HepG2 (cell line): ENCODE results near the gene SERTAD3. TPM values are rescaled to one million over a fixed set of nuclear protein-coding genes. Genes with fewer than 3 reads are reported as not detected.

ENCODE experiments used
- ATAC-seq: fragments of 200-7000 bp; cut with Tn5 transposase; 3 replicates; pipeline ENCODE4 v1.9.1; 2020; ENCODE audit warnings: mild to moderate bottlenecking, moderate library complexity
- BruUV-seq: library from RNA; stranded (reverse); fragments of 400-500 nt; replicated peaks from 2 replicates; lab custom pipeline; 2021; lab: Mats Ljungman, UMichigan
- CTCF ChIA-PET: fragments of 300-600 bp; formaldehyde crosslinking; extraction: SDS; loops from one replicate; lab custom pipeline; 2021; ENCODE audit warnings: low total read pairs, inconsistent platforms, low intra/inter-chr PET ratio; lab: Yijun Ruan, JAX
- POLR2A ChIA-PET: fragments of 350-600 bp; sonication (Branson Sonifier 250); formaldehyde crosslinking; loops from one replicate; lab custom pipeline; 2020; ENCODE audit warnings: antibody characterized with exemption, inconsistent platforms; lab: Yijun Ruan, JAX
- DNase-seq: peaks from one replicate; pipeline ENCODE4 v3.0.0-alpha.2; 2015; ENCODE audit warnings: low spot score
- FAIRE-seq: peaks from 3 replicates; lab custom pipeline; 2011; peaks lifted over from hg19 to GRCh38; lab: Jason Lieb, UNC
- H2AFZ ChIP-seq: one replicate; pipeline ENCODE4 v1.6.1; 2011; ENCODE audit warnings: low read length, inconsistent platforms
- H3K27ac ChIP-seq: fragments of 300-600 bp; 3 replicates; pipeline ENCODE4 v1.8.0; 2011; ENCODE audit warnings: mixed run types, mild to moderate bottlenecking, mixed read lengths, low read length, inconsistent platforms; ENCODE audit not compliant: insufficient read depth; ENCODE audit errors: extremely low read length
- H3K27me3 ChIP-seq, 2 experiments: fragments of 200-600 bp in 1 of 2; 2 replicates in 1 of 2; 3 replicates in 1 of 2; pipeline versions ENCODE4 v1.6.0 to v1.8.0; 2011; ENCODE audit warnings: low read length in 2 of 2, mild to moderate bottlenecking in 2 of 2, moderate library complexity in 2 of 2, inconsistent platforms in 1 of 2; ENCODE audit not compliant: insufficient read depth in 2 of 2, control insufficient read depth in 1 of 2
- H3K36me3 ChIP-seq, 2 experiments: fragments of 200-600 bp in 1 of 2; replicated peaks in 1 of 2; 2 replicates in 1 of 2; 3 replicates in 1 of 2; pipeline versions ENCODE4 v1.5.1 to v1.8.0; 2011; ENCODE audit warnings: low read length in 2 of 2, inconsistent platforms in 1 of 2; ENCODE audit not compliant: insufficient read depth in 2 of 2, control insufficient read depth in 1 of 2
- H3K4me1 ChIP-seq: 2 replicates; pipeline ENCODE4 v1.5.1; 2012; ENCODE audit warnings: low read length, inconsistent platforms; ENCODE audit not compliant: insufficient read depth
- H3K4me2 ChIP-seq: 2 replicates; pipeline ENCODE4 v1.6.0; 2011; ENCODE audit warnings: low read depth, low read length, inconsistent platforms
- H3K4me3 ChIP-seq, 3 experiments: fragments of 200-600 bp in 1 of 3; sonication (generic), shearing (Covaris generic) in 1 of 3; replicated peaks in 1 of 3; 2 replicates each; pipeline ENCODE4 v1.5.1; 2011 to 2016; ENCODE audit warnings: low read length in 3 of 3, inconsistent platforms in 2 of 3, low read depth in 2 of 3, mild to moderate bottlenecking in 2 of 3, control low read depth in 1 of 3, mixed read lengths in 1 of 3; ENCODE audit not compliant: insufficient read depth in 1 of 3
- H3K79me2 ChIP-seq: one replicate; pipeline ENCODE4 v1.6.1; 2011; ENCODE audit warnings: low read length, inconsistent platforms; ENCODE audit not compliant: insufficient read depth
- H3K9ac ChIP-seq: 2 replicates; pipeline ENCODE4 v1.6.0; 2011; ENCODE audit warnings: mild to moderate bottlenecking, low read depth, low read length, inconsistent platforms; ENCODE audit not compliant: insufficient read depth
- H3K9me3 ChIP-seq: 2 replicates; pipeline ENCODE4 v1.5.1; 2012; ENCODE audit warnings: mild to moderate bottlenecking, low read length
- H4K20me1 ChIP-seq: 2 replicates; pipeline ENCODE4 v1.6.0; 2011; ENCODE audit warnings: inconsistent platforms, mild to moderate bottlenecking, low read length, moderate library complexity; ENCODE audit not compliant: insufficient read depth
- CC2D1A ChIP-seq: sonication (generic); formaldehyde crosslinking; IDR thresholded peaks from 2 replicates; pipeline ENCODE4 v1.8.1; 2023; ENCODE audit warnings: mild to moderate bottlenecking, missing genetic modification reagents
- FOXA3 ChIP-seq: IDR thresholded peaks from 2 replicates; pipeline ENCODE4 v1.6.1; 2016; ENCODE audit warnings: missing genetic modification reagents, missing compliant biosample characterization
- HIVEP1 ChIP-seq: sonication (generic); formaldehyde crosslinking; IDR thresholded peaks from 2 replicates; pipeline ENCODE4 v1.4.0; 2020; ENCODE audit warnings: mild to moderate bottlenecking, missing genetic modification reagents
- HNF4G ChIP-seq, 2 experiments: sonication (generic) in 1 of 2; formaldehyde crosslinking in 1 of 2; IDR thresholded peaks; 2 replicates each; pipeline versions ENCODE4 v1.4.0 to v1.6.1; 2011 to 2020; ENCODE audit warnings: borderline replicate concordance in 2 of 2, low read depth in 2 of 2, mild to moderate bottlenecking in 2 of 2, low read length in 1 of 2, missing genetic modification reagents in 1 of 2, moderate library complexity in 1 of 2
- MBD4 ChIP-seq: IDR thresholded peaks from 2 replicates; pipeline ENCODE4 v1.6.1; 2012; ENCODE audit warnings: low read length, inconsistent platforms, borderline replicate concordance
- NFE2 ChIP-seq: sonication (generic); formaldehyde crosslinking; IDR thresholded peaks from 2 replicates; pipeline ENCODE4 v1.4.0; 2020; ENCODE audit warnings: missing genetic modification reagents
- NKX3-1 ChIP-seq: sonication (generic); formaldehyde crosslinking; IDR thresholded peaks from 2 replicates; pipeline ENCODE4 v1.5.0; 2020; ENCODE audit warnings: missing genetic modification reagents
- PTBP1 ChIP-seq: fragments of 200-400 bp; formaldehyde crosslinking; IDR thresholded peaks from 2 replicates; pipeline ENCODE4 v1.6.1; 2018; ENCODE audit warnings: low read length, low read depth; ENCODE audit not compliant: poor library complexity, severe bottlenecking
- SAP130 ChIP-seq: IDR thresholded peaks from 2 replicates; pipeline ENCODE4 v1.6.1; 2016; ENCODE audit warnings: low read depth
- ZNF282 ChIP-seq: fragments of 450-650 bp; IDR thresholded peaks from 2 replicates; pipeline ENCODE4 v1.6.1; 2018; ENCODE audit not compliant: partially characterized antibody
- ZNF331 ChIP-seq: sonication (generic); formaldehyde crosslinking; IDR thresholded peaks from 2 replicates; pipeline ENCODE4 v1.4.0; 2020; ENCODE audit warnings: missing genetic modification reagents
- ZNF432 ChIP-seq: sonication (generic); formaldehyde crosslinking; IDR thresholded peaks from 2 replicates; pipeline ENCODE4 v1.5.0; 2020; ENCODE audit warnings: missing genetic modification reagents, mild to moderate bottlenecking, borderline replicate concordance
- ZNF747 ChIP-seq: sonication (generic); formaldehyde crosslinking; IDR thresholded peaks from 2 replicates; pipeline ENCODE4 v1.8.1; 2023; ENCODE audit warnings: missing genetic modification reagents, mild to moderate bottlenecking, borderline replicate concordance
- ZNF773 ChIP-seq: sonication (generic); formaldehyde crosslinking; IDR thresholded peaks from 2 replicates; pipeline ENCODE4 v1.4.0; 2020; ENCODE audit warnings: missing genetic modification reagents, borderline replicate concordance
- WGBS: methylation state at CpG from one replicate; pipeline ENCODE4 v1.1.6; 2017; ENCODE audit warnings: low lambda C conversion rate; 5-methylcytosine and 5-hydroxymethylcytosine counted together
- in situ Hi-C: cut with HindIII; loops from 2 replicates; pipeline ENCODE4 v1.10.0; 2017; ENCODE audit warnings: low pct_unique_long_range_greater_than_20kb; ENCODE audit not compliant: extremely low pct_ligation_motif_present
- intact Hi-C: fragments of 100-400 bp; cut with micrococcal nuclease; formaldehyde crosslinking; loops from one replicate; pipeline ENCODE4 v1.10.0; 2022; ENCODE audit not compliant: unreplicated experiment
- polyA plus RNA-seq, 8 experiments: library from polyadenylated mRNA; depleted of rRNA in 3 of 8; stranded (reverse) in 7 of 8; unstranded in 1 of 8; fragments of >200 nt; fragmentation: Illumina TruSeq in 4 of 8; extraction: Trizol in 4 of 8; gene quantifications; 2 replicates each; pipeline versions ENCODE4 v1.2.1 to v1.2.3, GENCODE V29; 2011 to 2016; ENCODE audit warnings: low read depth in 4 of 8, missing spikeins in 1 of 8, mixed read lengths in 1 of 8; ENCODE audit not compliant: insufficient read depth in 1 of 8
- total RNA-seq, 5 experiments: library from RNA; depleted of rRNA; stranded (reverse); fragments of >200 nt; fragmentation: Illumina TruSeq; extraction: Trizol; gene quantifications; 2 replicates each; pipeline ENCODE4 v1.2.3, GENCODE V29; 2016; ENCODE audit warnings: low read depth in 1 of 5
- TF ChIP-seq, protein P1 (sequence below): sonication (generic); formaldehyde crosslinking; IDR thresholded peaks from 2 replicates; pipeline ENCODE4 v1.4.0; 2020; ENCODE audit warnings: missing genetic modification reagents
- TF ChIP-seq, protein P2 (sequence below): sonication (generic); formaldehyde crosslinking; IDR thresholded peaks from 2 replicates; pipeline ENCODE4 v1.8.1; 2023; ENCODE audit warnings: missing genetic modification reagents, inconsistent platforms, borderline replicate concordance
- TF ChIP-seq, protein P3 (sequence below): sonication (generic); formaldehyde crosslinking; IDR thresholded peaks from 2 replicates; pipeline ENCODE4 v1.4.0; 2020; ENCODE audit warnings: missing genetic modification reagents
- TF ChIP-seq, protein P4 (sequence below): IDR thresholded peaks from 2 replicates; pipeline ENCODE4 v1.6.1; 2016; ENCODE audit warnings: missing compliant biosample characterization, missing genetic modification reagents, borderline replicate concordance

The SERTAD3 gene
- total and polyA plus RNA-seq, 2 of the 13 experiments (the other 11 are each of a cell fraction or from before 2014, with no cell fraction given), result 9.6 to 16.9 TPM

DNA sequence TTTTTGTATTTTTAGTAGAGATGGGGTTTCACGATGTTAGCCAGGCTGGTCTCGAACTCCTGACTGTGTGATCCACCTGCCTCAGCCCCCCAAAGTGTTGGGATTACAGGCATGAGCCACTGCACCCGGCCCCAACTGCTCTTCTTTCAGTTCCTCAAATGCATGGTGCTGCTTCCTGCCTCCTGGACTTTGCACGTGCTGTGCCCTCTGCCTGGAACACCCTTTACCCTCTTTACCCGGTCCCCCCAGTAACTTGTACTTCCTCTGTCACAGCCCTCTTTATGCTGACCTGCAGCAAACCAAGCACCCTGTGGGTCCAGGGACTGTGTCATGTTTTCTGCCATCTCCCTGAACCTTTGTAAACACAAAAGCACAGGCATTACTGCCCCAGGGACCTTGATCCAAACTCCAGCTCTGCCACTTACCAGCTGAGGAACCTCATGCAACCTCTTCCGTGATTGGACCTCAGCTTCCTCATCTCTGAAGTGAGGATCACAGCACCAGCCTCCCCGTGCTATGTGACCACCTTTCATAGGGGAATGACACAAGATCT lies 17.6 kb upstream of the SERTAD3 start:
- Histone ChIP-seq H3K27me3 (peaks cover 0 to 8% of the 10 kb centered on the region in 2 experiments; a peak in 3 of 5 replicates), H3K9me3 (no peaks in the 10 kb centered on the region), H4K20me1 (no peaks in the 10 kb centered on the region), H3K27ac (peak overlapping the region; percentile 61), H2AFZ (no peak overlapping the region), H3K79me2 (no peaks in the 10 kb centered on the region), H3K4me1 (peaks cover 50% of the 10 kb centered on the region), H3K9ac (no peak overlapping the region; the same call in 1 of the 2 replicates), H3K4me3 (no peak overlapping the region), H3K36me3 (0 out of 5 replicates have a peak, but pooled peaks cover 0 to 2% of the 10 kb centered on the region in 2 experiments), H3K4me2 (peak overlapping the region; percentile 54)
- 27% methylated on average over 7 of the region's 7 CpGs for WGBS
- POLR2A ChIA-PET, result interaction anchor here (0.7 to 5.5 kb wide), 5 partner anchors 9 to 802 kb away, joined by 3 to 46 read pairs (median 4); partner anchors contain the start of genes SERTAD1 and SERTAD3
- ATAC-seq (peak; percentile 14), DNase-seq (peak; percentile 59), FAIRE-seq (peak; percentile 55)
- in situ Hi-C loops (no loop called here), intact Hi-C loops (loop anchor here (10.0 kb wide), 1 partner anchor 63 kb away; no protein-coding TSS in a partner anchor)
- CTCF ChIA-PET, result no interaction called here
- BruUV-seq, result no TSS peak
- TF ChIP-seq FOXA3 (CRISPR knock-in tag) (peak; percentile 58; the same call in 1 of the 2 replicates), NKX3-1 (CRISPR knock-in tag) (0 out of 2 replicates have a peak, but pooled peaks have one; percentile 44), SAP130 (CRISPR knock-in tag) (peak; percentile 64), NFE2 (no peak), PTBP1 (no peak), ZNF282 (no peak), ZNF773 (CRISPR knock-in tag) (0 out of 2 replicates have a peak, but pooled peaks have one; percentile 6), ZNF432 (CRISPR knock-in tag) (no peak), MBD4 (no peak), ZNF331 (0 out of 2 replicates have a peak, but pooled peaks have one; percentile 17), CC2D1A (no peak), HIVEP1 (CRISPR knock-in tag) (no peak), HNF4G (IDR thresholded peaks at IDR 0.05; ENCODE audit: borderline replicate concordance, low read depth, low read length) (peak; percentile 59), HNF4G (CRISPR knock-in tag; IDR thresholded peaks at IDR 0.05; ENCODE audit: borderline replicate concordance, low read depth) (0 out of 2 replicates have a peak, but pooled peaks have one; percentile 48), ZNF747 (CRISPR knock-in tag) (0 out of 2 replicates have a peak, but pooled peaks have one; percentile 23)
- TF ChIP-seq, protein P1, sequence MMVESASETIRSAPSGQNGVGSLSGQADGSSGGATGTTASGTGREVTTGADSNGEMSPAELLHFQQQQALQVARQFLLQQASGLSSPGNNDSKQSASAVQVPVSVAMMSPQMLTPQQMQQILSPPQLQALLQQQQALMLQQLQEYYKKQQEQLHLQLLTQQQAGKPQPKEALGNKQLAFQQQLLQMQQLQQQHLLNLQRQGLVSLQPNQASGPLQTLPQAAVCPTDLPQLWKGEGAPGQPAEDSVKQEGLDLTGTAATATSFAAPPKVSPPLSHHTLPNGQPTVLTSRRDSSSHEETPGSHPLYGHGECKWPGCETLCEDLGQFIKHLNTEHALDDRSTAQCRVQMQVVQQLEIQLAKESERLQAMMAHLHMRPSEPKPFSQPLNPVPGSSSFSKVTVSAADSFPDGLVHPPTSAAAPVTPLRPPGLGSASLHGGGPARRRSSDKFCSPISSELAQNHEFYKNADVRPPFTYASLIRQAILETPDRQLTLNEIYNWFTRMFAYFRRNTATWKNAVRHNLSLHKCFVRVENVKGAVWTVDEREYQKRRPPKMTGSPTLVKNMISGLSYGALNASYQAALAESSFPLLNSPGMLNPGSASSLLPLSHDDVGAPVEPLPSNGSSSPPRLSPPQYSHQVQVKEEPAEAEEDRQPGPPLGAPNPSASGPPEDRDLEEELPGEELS (CRISPR knock-in tag), result peak; percentile 42; the same call in 1 of the 2 replicates
- TF ChIP-seq, protein P2, sequence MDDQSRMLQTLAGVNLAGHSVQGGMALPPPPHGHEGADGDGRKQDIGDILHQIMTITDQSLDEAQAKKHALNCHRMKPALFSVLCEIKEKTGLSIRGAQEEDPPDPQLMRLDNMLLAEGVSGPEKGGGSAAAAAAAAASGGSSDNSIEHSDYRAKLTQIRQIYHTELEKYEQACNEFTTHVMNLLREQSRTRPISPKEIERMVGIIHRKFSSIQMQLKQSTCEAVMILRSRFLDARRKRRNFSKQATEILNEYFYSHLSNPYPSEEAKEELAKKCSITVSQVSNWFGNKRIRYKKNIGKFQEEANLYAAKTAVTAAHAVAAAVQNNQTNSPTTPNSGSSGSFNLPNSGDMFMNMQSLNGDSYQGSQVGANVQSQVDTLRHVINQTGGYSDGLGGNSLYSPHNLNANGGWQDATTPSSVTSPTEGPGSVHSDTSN (CRISPR knock-in tag), result no peak
- TF ChIP-seq, protein P3, sequence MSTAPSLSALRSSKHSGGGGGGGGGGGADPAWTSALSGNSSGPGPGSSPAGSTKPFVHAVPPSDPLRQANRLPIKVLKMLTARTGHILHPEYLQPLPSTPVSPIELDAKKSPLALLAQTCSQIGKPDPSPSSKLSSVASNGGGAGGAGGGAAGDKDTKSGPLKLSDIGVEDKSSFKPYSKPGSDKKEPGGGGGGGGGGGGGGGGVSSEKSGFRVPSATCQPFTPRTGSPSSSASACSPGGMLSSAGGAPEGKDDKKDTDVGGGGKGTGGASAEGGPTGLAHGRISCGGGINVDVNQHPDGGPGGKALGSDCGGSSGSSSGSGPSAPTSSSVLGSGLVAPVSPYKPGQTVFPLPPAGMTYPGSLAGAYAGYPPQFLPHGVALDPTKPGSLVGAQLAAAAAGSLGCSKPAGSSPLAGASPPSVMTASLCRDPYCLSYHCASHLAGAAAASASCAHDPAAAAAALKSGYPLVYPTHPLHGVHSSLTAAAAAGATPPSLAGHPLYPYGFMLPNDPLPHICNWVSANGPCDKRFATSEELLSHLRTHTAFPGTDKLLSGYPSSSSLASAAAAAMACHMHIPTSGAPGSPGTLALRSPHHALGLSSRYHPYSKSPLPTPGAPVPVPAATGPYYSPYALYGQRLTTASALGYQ (CRISPR knock-in tag), result no peak
- TF ChIP-seq, protein P4, sequence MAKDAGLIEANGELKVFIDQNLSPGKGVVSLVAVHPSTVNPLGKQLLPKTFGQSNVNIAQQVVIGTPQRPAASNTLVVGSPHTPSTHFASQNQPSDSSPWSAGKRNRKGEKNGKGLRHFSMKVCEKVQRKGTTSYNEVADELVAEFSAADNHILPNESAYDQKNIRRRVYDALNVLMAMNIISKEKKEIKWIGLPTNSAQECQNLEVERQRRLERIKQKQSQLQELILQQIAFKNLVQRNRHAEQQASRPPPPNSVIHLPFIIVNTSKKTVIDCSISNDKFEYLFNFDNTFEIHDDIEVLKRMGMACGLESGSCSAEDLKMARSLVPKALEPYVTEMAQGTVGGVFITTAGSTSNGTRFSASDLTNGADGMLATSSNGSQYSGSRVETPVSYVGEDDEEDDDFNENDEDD (CRISPR knock-in tag), result no peak
